ENCODE data around the gene GPR55. TPM values are rescaled to one million over a fixed set of nuclear protein-coding genes. Genes with fewer than 3 reads are reported as not detected.

GPR55 gene
- total RNA-seq, 1 experiment from 2014 or later: not detected

DNA sequence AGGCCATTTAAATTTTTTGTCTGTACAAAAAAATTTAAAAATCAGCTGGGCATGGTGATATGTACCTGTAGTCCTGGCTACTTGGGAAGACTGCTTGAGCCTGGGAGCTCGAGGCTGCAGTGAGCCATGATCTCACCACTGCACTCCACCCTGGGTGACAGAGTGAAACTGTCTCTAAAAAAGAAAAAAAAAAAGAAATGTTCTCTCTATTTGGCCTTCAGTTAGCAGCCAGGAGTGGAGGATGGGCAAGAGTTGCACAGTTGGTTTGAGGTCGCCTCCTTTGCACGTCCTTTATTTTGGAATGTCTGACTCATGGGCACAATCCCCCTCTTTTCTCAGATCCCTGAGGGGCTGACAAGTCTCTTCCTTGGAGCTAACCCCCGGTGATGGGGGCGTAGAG is 34.0 kb downstream of the GPR55 start:
- H3K27ac Mint-ChIP-seq: peak overlapping the region in 1 of 3 experiments; percentile 57; a peak in 1 of 7 replicates
- TF ChIP-seq, protein P1, sequence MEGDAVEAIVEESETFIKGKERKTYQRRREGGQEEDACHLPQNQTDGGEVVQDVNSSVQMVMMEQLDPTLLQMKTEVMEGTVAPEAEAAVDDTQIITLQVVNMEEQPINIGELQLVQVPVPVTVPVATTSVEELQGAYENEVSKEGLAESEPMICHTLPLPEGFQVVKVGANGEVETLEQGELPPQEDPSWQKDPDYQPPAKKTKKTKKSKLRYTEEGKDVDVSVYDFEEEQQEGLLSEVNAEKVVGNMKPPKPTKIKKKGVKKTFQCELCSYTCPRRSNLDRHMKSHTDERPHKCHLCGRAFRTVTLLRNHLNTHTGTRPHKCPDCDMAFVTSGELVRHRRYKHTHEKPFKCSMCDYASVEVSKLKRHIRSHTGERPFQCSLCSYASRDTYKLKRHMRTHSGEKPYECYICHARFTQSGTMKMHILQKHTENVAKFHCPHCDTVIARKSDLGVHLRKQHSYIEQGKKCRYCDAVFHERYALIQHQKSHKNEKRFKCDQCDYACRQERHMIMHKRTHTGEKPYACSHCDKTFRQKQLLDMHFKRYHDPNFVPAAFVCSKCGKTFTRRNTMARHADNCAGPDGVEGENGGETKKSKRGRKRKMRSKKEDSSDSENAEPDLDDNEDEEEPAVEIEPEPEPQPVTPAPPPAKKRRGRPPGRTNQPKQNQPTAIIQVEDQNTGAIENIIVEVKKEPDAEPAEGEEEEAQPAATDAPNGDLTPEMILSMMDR (conservative IDR thresholded peaks at IDR 0.05): no peak
- no peaks in the 10 kb centered on the region for H3K9me3 Mint-ChIP-seq
- H3K4me1 Mint-ChIP-seq: peaks cover 27 to 31% of the 10 kb centered on the region in 2 experiments
- no peak overlapping the region for H3K14ac ChIP-seq (ENCODE audit: insufficient read depth, low read length)
- no peak overlapping the region for H4K91ac ChIP-seq (ENCODE audit: insufficient read length, low read depth, low read length)
- H3K4me1 ChIP-seq (ENCODE audit: insufficient read depth, low read length): no peaks in the 10 kb centered on the region; the same call in 1 of the 2 replicates
- no peak overlapping the region for H3K9ac ChIP-seq (ENCODE audit: extremely low read depth, insufficient read length, low read length)
- H3K79me2 ChIP-seq (ENCODE audit: insufficient read depth, low read length): no peaks in the 10 kb centered on the region
- no peak overlapping the region for H4K5ac ChIP-seq (ENCODE audit: insufficient read length, low read depth, low read length)
- H3K18ac ChIP-seq (ENCODE audit: insufficient read length, low read depth, low read length): no peak overlapping the region
- no peak overlapping the region for H2BK12ac ChIP-seq (ENCODE audit: insufficient read length, low read depth, low read length)
- H2BK15ac ChIP-seq (ENCODE audit: low read depth, low read length): no peak overlapping the region
- no peak overlapping the region for H3K56ac ChIP-seq (ENCODE audit: insufficient read length, low read depth, low read length)
- no peak overlapping the region for H2BK5ac ChIP-seq (ENCODE audit: insufficient read length, low read length)
- no peaks in the 10 kb centered on the region for H3K79me1 ChIP-seq (ENCODE audit: insufficient read depth, low read depth, low read length, poor library complexity, severe bottlenecking)
- no peaks in the 10 kb centered on the region for H3K27me3 ChIP-seq (ENCODE audit: insufficient read depth, low read length)
- no CpG with 5 or more reads among the region's 5 CpGs for WGBS (ENCODE audit: extremely low coverage, insufficient read length, low lambda C conversion rate)
- no peak overlapping the region for H2BK20ac ChIP-seq (ENCODE audit: low read depth, low read length, poor library complexity, severe bottlenecking)
- no peak for DNase-seq
- no peak overlapping the region for H4K8ac ChIP-seq (replicated peaks; ENCODE audit: insufficient read length, low read depth, low read length)
- no peaks in the 10 kb centered on the region for H3K9me3 ChIP-seq (ENCODE audit: control insufficient read depth, low read depth, low read length)
- H3K23me2 ChIP-seq (ENCODE audit: insufficient read length, low read depth, low read length, poor library complexity, severe bottlenecking): no peaks in the 10 kb centered on the region
- no peak overlapping the region for H3K27ac ChIP-seq (ENCODE audit: insufficient read length, low read depth, low read length)
- no peak overlapping the region for H2AFZ ChIP-seq (ENCODE audit: low read length)
- H3T11ph ChIP-seq (ENCODE audit: low read length): no peak overlapping the region
- H3K4me2 ChIP-seq (ENCODE audit: insufficient read depth, insufficient read length, low read length): no peak overlapping the region
- no peaks in the 10 kb centered on the region; a peak in 1 of 7 replicates for H3K36me3 Mint-ChIP-seq (ENCODE audit: insufficient read depth in 1 of 3, low read depth in 3 of 3)
- no peak overlapping the region for H3K4me3 Mint-ChIP-seq
- no peak overlapping the region for H3K23ac ChIP-seq (ENCODE audit: insufficient read length, low read depth, low read length)
- H3K27me3 Mint-ChIP-seq (ENCODE audit: low read depth): peaks cover 9% of the 10 kb centered on the region
- H2AK5ac ChIP-seq (ENCODE audit: insufficient read length, low read length): no peak overlapping the region
- no peaks in the 10 kb centered on the region for H4K20me1 ChIP-seq (ENCODE audit: control insufficient read depth, insufficient read depth, insufficient read length)
- no peak overlapping the region for H3K4ac ChIP-seq (ENCODE audit: low read depth, low read length)
- H2BK120ac ChIP-seq (ENCODE audit: low read depth, low read length, poor library complexity, severe bottlenecking): no peak overlapping the region
